GM19372 (cell line): ENCODE measurements around the gene TMEM61.
"Not testable (repeated sequence)": the region's sequence is repeated elsewhere in the genome, so short reads cannot be mapped to it uniquely, and the experiment has no call there.

ENCODE experiments used
- ATAC-seq: cut with Tn5 transposase; IDR thresholded peaks from one replicate; pipeline ENCODE4 v1.9.1; 2021; ENCODE audit warnings: mild to moderate bottlenecking, low read depth, moderate library complexity; ENCODE audit not compliant: unreplicated experiment

TMEM61 gene

GRCh38 chr1:54959241-54959640, 21.2 kb upstream of the TMEM61 start:
- no peak for ATAC-seq

DNA sequence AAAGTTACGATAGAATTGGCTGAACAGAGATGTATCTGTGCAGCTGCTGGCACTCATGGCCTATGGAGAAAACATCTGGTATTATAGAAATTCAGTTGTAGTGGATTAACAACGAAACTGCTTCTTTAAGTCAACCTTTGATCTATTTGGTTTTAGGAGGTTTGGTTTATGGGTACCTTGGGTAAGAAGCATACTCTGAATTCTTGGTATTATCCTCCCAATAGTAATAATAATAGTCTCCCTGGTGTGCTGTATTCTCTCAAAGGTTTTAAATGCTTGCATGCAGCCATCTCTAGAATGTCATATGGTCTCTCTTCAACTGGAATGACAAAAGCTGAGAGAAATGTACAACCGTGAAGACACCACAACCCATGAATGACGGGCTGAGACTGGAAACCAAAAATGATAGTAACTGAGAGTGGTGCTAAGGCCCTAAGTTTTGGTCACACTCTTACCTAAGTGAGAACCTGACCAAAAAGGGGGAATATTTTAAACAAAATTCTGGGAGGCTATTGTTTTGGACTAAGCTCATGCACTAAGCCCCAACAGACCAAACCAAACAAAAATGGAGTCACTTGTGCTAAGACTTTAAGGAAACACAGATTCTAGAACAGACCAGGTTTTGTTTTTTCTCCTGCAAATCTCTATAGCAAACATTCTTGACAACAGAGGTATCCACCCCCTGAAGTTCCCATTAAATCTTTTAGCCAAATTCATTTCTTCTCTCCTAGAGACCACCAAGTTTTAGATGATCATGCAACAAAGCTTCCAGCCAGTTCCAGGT, 17.6 kb upstream of the TMEM61 start:
- ATAC-seq: no peak

DNA sequence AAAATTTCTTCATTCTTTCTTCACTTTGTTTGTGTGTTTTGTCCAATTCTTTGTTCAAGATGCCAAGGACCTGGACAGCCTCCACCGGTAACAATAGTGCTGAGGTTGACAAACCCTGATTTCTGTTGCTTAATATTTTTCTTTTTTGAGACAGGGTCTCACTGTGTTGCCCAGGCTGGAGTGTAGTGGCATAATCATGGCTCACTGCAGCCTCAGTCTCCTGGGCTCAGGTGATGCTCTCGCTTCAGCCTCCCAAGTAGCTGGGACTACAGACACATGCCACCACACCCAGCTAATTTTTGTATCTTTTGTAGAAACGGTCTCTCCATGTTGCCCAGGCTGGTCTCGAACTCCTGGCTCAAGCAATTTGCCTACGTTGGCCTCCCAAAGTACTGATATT, 16.6 kb upstream of the TMEM61 start:
- ATAC-seq: not testable (repeated sequence)

DNA sequence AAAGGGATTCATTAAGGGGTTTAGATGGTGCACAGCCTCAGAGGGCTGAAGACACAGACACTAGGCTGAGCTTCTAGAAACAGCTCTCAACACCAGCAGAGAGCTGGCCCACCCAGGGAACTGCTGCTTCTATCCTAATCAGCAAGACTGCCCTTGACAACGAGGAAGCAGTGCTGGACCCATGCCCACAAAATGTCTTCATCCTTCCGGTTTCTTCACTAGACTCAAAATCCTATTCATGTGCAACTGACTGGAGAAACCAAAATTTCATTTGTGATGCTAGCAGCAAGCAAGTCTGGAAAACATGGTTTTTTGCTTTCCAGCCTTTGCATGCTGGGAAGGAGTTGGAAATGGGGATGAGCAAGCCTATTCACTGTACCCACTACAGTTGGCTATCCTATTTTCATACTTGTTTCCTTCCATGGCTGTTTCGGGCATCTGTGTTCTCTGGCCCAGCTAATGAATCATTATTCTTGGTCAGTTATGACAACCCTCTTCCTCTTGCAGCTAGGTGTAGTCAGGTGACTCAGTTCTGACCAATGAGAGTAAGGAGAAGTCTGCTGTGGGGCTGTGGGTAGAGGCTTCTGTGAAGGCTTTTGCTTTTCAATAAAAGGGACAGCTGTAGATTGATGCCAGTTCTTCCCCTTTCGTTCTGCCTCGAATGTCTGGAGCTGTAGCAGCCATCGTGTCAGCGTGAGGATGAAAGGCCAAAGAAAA, 14.6 kb upstream of the TMEM61 start:
- peak; percentile 61 for ATAC-seq

DNA sequence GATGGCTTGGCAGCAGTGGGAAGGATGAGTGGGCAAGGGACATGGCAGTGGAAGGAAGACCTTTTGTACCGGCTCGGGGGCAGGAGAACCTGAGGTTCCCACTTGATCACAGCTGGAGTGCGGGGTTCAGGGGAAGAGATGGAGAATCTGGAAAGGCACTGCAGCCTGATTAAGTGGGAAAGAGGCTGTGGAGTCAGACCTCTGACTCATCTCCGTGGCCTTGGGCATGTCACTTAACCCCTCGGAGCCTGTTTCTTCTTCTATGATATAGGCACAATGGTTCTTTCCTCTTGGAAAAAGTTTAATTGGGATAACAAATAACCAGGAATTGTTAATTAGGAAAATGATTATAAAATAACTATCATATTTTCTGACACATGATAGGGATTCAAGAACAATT, 13.1 kb upstream of the TMEM61 start:
- ATAC-seq: no peak

- no peak for ATAC-seq
Measured at GRCh38 chr1:54968551-54968950, 11.9 kb upstream of the TMEM61 start.

GRCh38 chr1:54969879-54970278, 10.5 kb upstream of the TMEM61 start:
- ATAC-seq: no peak

GRCh38 chr1:54970901-54971300, 9.5 kb upstream of the TMEM61 start:
- no peak for ATAC-seq

GRCh38 chr1:54971317-54971791, 9.1 kb upstream of the TMEM61 start:
- peak; percentile 53 for ATAC-seq

GRCh38 chr1:54972436-54972835, 8.0 kb upstream of the TMEM61 start:
- ATAC-seq: no peak

- no peak for ATAC-seq
Measured at GRCh38 chr1:54973205-54973921, 7.1 kb upstream of the TMEM61 start.

GRCh38 chr1:54975356-54976108, 4.9 kb upstream of the TMEM61 start:
- ATAC-seq: no peak

DNA sequence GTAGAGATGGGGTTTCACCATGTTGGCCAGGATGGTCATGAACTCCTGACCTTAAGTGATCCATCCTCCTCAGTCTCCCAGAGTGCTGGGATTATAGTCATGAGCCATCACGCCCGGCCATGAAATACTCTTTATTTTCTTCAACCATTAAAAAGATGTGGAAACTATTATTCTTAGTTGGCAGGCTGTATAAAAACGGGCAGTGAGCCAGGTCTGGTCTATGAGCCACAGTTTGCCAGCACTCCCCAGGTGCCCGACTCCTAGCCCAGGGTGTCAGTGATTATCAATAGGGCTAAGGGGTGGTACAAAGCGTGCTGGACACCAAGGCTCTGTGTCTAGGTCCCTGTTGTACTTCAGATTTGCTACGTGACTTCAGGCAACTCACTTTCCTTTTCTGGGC, 3.7 kb upstream of the TMEM61 start:
- ATAC-seq: no peak

DNA sequence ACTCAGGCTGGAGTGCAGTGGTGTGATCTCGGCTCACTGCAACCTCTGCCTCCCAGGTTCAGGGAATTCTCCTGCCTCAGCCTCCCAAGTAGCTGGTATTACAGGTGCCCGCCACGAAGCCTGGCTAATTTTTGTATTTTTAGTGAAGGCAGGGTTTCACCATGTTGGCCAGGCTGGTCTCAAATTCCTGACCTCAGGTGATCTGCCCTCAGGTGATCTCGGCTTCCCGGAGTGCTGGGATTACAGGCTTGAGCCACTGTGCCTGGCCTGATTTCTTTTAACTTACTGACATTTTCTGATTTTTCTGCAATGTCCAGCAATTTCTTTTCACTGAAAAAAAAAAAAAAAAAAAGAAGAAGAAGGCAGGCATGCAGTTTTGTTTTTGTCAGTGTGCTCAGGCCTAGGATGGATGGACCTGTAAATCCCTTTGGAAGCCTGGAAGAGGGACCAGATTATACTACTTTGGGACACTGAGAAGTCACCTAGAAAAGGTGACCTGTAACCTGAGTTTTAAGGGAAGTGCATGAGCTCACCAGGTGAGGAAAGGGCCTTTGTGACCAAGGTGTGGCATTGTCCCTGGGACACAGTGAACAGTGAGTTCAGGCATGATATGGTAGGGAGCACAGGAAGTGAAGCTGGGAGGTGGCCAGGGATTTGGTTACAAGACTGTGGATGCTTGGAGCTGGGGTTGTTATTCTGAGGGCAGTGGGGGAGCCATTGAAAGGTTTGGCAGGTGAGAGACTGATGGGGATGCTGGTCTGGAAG, 2.7 kb upstream of the TMEM61 start:
- no peak for ATAC-seq

DNA sequence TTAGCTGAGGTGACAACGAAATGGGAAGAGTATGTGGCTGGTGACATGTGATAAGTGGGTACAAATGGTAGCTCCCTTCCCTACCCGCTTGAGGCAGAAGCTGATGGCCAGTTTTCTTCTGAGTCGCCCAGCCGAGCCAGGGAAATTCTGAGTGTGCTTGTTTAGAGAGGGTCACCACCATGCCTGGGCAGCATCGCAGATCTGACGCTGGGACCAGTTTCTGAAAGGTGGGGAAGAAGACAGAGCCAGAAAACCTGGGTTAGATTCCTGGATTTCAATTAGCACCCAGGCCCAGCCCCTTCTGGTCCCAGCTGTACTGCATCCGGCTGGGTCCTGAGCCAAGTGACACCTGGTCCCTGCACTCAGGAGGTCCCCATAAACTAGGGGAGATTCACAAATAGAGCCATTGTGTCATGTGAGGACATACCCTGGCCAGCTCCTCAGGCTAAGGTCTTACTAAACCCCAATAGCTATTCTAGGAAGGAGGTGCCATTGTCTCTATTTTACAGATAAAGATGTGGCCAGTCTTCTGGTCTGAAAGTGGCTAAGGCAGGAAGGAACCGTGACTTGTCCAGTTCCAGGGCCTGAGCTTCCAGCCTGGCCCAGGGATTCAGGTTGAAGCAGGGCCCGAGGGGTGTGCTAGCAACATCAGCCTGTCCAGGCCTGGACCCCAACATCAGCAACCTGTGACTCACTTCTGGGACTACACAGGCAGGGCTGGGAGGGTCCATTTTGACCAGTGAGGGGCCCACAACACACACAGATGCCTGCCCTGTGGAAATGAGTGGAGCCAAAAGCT, 1.7 kb upstream of the TMEM61 start:
- no peak for ATAC-seq

- no peak for ATAC-seq
Measured at GRCh38 chr1:54979327-54979891, 1.0 kb upstream of the TMEM61 start.

DNA sequence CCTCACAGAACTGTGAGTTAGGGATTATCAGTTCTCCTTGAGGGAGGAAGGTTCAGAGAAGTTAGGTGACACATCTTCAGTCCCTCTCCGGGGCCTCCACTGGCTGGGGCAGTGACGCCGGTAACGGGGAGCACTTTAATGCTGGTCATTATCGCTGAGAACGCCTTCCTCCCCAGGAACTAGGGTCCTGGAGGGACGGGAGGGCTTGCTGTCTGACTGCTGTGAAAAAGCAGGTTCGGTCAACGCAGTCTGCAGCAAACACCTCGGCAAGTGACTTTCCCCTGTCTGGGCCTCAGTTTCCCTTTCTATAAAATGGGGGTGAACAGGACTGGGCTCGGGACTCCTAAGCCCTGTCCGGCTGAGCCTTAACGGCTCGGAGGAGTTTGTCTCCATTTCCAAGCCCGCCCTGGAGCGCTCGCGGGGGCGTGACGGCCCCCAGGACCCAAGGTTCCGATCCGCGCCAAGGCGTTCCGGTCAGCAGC, 341 bp upstream of the TMEM61 start:
- no peak for ATAC-seq

DNA sequence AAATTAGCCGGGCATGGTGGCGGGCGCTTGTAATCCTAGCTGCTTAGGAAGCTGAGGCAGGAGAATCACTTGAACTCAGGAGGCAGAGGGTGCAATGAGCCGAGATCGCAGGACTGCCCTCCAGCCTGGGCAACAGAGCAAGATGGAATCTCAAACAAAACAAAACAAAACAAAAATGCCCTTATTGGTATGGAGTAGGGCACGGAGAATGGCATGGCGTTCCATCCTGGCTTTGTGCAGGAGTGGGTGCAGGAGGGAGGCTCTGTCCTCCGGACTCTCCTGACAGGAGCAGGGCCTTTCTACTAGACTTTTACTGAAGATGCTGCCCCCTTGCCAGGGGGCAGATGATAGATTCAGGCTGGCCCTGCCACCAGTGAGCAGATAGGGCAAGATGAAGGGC, 1.0 kb downstream of the TMEM61 start:
- ATAC-seq: no peak

DNA sequence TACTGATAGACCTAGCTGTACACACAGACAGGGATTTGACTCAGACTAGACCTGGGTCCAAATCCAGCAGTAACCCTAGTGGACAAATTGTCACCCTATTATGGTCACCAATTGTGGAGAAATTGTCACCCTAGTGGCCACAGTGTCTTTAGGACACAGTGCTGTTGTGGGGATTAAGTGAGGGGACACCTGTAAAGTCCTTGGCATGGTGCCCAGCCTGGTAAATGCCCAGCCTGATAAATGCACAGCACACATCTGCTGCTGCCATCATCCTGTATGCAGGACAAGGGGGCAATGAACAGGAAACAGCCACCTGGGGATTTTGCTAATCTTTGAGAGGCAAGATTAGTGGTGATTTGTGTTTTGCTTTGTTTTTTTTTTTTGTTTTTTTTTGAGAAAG, 2.3 kb downstream of the TMEM61 start:
- ATAC-seq: no peak
